GM12891 (cell line): Measurements from ENCODE around the gene NGEF.

ENCODE experiments used
- DNase-seq: peaks from one replicate; pipeline ENCODE4 v3.0.0; 2011; ENCODE audit warnings: low spot score; ENCODE audit not compliant: insufficient read length
- FAIRE-seq: peaks from 2 replicates; lab custom pipeline; 2011; peaks lifted over from hg19 to GRCh38; lab: Jason Lieb, UNC
- PAX5 ChIP-seq: IDR thresholded peaks from 2 replicates; pipeline ENCODE4 v1.6.1; 2011; ENCODE audit warnings: low read length, moderate library complexity, mild to moderate bottlenecking; ENCODE audit not compliant: insufficient read depth, severe bottlenecking
- POLR2A ChIP-seq: IDR thresholded peaks from 2 replicates; pipeline ENCODE4 v1.6.1; 2011; ENCODE audit warnings: low read depth, low read length, control low read depth
- POLR2AphosphoS5 ChIP-seq: IDR thresholded peaks from 2 replicates; pipeline ENCODE4 v1.6.1; 2011; ENCODE audit warnings: low read depth, low read length, control low read depth
- POU2F2 ChIP-seq: IDR thresholded peaks from 2 replicates; pipeline ENCODE4 v1.6.1; 2011; ENCODE audit warnings: low read depth, mild to moderate bottlenecking, control low read depth, low read length, moderate library complexity
- SPI1 ChIP-seq: IDR thresholded peaks from 2 replicates; pipeline ENCODE4 v1.6.1; 2011; ENCODE audit warnings: low read depth, low read length, control low read depth
- TAF1 ChIP-seq: IDR thresholded peaks from 2 replicates; pipeline ENCODE4 v1.6.1; 2011; ENCODE audit warnings: low read depth, low read length, control low read depth

The NGEF gene

GRCh38 chr2:232875256-232876121 is 137.6 kb downstream of the NGEF start:
- no peak for TF ChIP-seq POLR2A
- no peak for TF ChIP-seq SPI1
- no peak for TF ChIP-seq TAF1
- no peak for TF ChIP-seq POLR2AphosphoS5
- TF ChIP-seq PAX5 = no peak
- TF ChIP-seq POU2F2 = no peak
- DNase-seq (peak; percentile 30), FAIRE-seq (peak; percentile 68)

- no peak for DNase-seq
- no peak for TF ChIP-seq TAF1
- no peak for TF ChIP-seq POLR2AphosphoS5
- TF ChIP-seq POU2F2 = no peak
- FAIRE-seq = no peak
These were observed 138.3 kb downstream of the NGEF start for GRCh38 chr2:232874677-232875223.

GRCh38 chr2:232873909-232874641 is 139.0 kb downstream of the NGEF start:
- no peak for FAIRE-seq
- DNase-seq = peak; percentile 15
- TF ChIP-seq POLR2AphosphoS5 = no peak
- TF ChIP-seq TAF1 = no peak
- TF ChIP-seq POU2F2 = no peak
- TF ChIP-seq SPI1 = peak; percentile 57
- TF ChIP-seq POLR2A = no peak

GRCh38 chr2:232873292-232873908 is 139.7 kb downstream of the NGEF start:
- FAIRE-seq = no peak
- TF ChIP-seq SPI1 = no peak
- TF ChIP-seq PAX5 = no peak
- TF ChIP-seq POLR2AphosphoS5 = no peak
- TF ChIP-seq POU2F2 = no peak
- TF ChIP-seq TAF1 = no peak
- TF ChIP-seq POLR2A = no peak
- no peak for DNase-seq

GRCh38 chr2:232872826-232873225 is 140.2 kb downstream of the NGEF start:
- FAIRE-seq (no peak), DNase-seq (no peak)
- TF ChIP-seq POLR2A (no peak), POU2F2 (no peak), SPI1 (no peak), PAX5 (no peak), TAF1 (no peak), POLR2AphosphoS5 (no peak)

GRCh38 chr2:232871835-232872736 is 141.0 kb downstream of the NGEF start:
- FAIRE-seq (no peak), DNase-seq (no peak)
- no peak for TF ChIP-seq POU2F2
- TF ChIP-seq TAF1 = no peak
- no peak for TF ChIP-seq POLR2AphosphoS5
- no peak for TF ChIP-seq POLR2A
- TF ChIP-seq PAX5 = no peak
- no peak for TF ChIP-seq SPI1

GRCh38 chr2:232871418-232871834 is 141.6 kb downstream of the NGEF start:
- no peak for DNase-seq
- FAIRE-seq = no peak
- TF ChIP-seq SPI1 = no peak
- TF ChIP-seq POU2F2 = no peak
- TF ChIP-seq TAF1 = no peak
- TF ChIP-seq POLR2A = no peak
- no peak for TF ChIP-seq PAX5
- no peak for TF ChIP-seq POLR2AphosphoS5

- DNase-seq = no peak
- no peak for TF ChIP-seq SPI1
- no peak for TF ChIP-seq POLR2A
- TF ChIP-seq TAF1 = no peak
- TF ChIP-seq POLR2AphosphoS5 = no peak
- TF ChIP-seq POU2F2 = no peak
- no peak for TF ChIP-seq PAX5
- FAIRE-seq = no peak
These were observed 142.2 kb downstream of the NGEF start for GRCh38 chr2:232870766-232871371.
